Neural progenitor cell (in vitro differentiated cells): ENCODE measurements around the gene RAPGEF6.

Source experiments
- EZH2 ChIP-seq: fragments of 200-600 bp; sonication (generic); IDR thresholded peaks from 2 replicates; pipeline ENCODE4 v1.6.1; 2017; ENCODE audit warnings: antibody characterized with exemption, mild to moderate bottlenecking, moderate library complexity
- EZH2phosphoT487 ChIP-seq: fragments of 200-600 bp; sonication (generic); IDR thresholded peaks from 2 replicates; pipeline ENCODE4 v1.6.1; 2017; ENCODE audit warnings: antibody characterized with exemption
- TF ChIP-seq, protein P1 (sequence below): fragments of 200-600 bp; sonication (generic); IDR thresholded peaks from 2 replicates; pipeline ENCODE4 v1.5.1; 2017; ENCODE audit warnings: antibody characterized with exemption, mild to moderate bottlenecking

DNA sequence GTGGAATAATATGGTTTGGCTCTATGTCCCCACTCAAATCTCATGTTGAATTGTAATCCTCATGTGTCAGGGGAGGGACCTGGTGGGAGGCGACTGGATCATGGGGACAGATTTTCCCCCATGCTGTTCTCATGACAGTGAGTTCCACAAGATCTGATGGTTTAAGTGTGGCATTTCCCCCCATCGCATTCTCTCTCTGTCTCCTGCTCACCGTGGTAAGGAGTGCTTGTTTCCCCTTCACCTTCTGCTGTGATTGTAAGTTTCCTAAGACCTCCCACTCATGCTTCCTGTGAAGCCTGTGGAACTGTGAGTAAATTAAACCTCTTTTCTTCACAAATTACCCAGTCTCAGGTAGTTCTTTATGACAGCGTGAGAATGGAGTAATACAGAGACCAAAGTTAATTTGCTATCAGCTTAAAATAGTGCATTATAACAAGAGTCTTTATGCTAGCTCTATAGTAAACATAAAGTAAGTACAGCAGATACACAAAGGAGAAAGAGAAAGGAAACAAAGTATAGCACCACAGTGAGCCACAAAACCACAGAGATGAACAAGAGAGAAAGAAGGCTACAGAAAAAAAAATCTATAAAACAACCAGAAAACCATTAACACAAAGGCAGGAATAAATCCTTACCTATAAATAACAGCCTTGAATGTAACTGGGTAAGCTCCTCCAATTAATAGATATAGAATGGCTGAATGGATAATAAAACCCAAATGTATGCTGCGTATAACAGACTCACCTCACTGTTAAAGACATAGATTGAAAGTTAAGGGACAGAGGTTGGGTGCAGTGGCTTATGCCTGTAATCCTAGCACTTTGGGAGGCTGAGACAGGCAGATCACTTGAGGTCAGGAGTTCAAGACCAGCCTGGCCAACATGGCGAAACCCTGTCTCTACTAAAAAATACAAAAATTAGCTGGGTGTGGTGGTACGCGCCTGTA lies 39.7 kb downstream of the RAPGEF6 start:
- no peak for TF ChIP-seq EZH2
- TF ChIP-seq, protein P1, sequence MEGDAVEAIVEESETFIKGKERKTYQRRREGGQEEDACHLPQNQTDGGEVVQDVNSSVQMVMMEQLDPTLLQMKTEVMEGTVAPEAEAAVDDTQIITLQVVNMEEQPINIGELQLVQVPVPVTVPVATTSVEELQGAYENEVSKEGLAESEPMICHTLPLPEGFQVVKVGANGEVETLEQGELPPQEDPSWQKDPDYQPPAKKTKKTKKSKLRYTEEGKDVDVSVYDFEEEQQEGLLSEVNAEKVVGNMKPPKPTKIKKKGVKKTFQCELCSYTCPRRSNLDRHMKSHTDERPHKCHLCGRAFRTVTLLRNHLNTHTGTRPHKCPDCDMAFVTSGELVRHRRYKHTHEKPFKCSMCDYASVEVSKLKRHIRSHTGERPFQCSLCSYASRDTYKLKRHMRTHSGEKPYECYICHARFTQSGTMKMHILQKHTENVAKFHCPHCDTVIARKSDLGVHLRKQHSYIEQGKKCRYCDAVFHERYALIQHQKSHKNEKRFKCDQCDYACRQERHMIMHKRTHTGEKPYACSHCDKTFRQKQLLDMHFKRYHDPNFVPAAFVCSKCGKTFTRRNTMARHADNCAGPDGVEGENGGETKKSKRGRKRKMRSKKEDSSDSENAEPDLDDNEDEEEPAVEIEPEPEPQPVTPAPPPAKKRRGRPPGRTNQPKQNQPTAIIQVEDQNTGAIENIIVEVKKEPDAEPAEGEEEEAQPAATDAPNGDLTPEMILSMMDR: no peak
- no peak for TF ChIP-seq EZH2phosphoT487
